ENCODE measurements around the gene CALHM1. TPM values are rescaled to one million over a fixed set of nuclear protein-coding genes. Genes with fewer than 3 reads are reported as not detected.
"Not testable (repeated sequence)": the region's sequence is repeated elsewhere in the genome, so short reads cannot be mapped to it uniquely, and the experiment has no call there.

CALHM1 gene
- total and polyA plus RNA-seq, 2 of the 8 experiments (the other 6 are each of a cell fraction or from before 2014, with no cell fraction given): 0.29 to 0.34 TPM

- H2BK15ac ChIP-seq (ENCODE audit: low read length); DNase-seq (ENCODE audit: low read depth in 1 of 2, low spot score in 2 of 2); H2BK5ac ChIP-seq (ENCODE audit: low read depth, low read length); H3K56ac ChIP-seq (replicated peaks; ENCODE audit: insufficient read length, low read depth, low read length); H3K14ac ChIP-seq (ENCODE audit: insufficient read length); H2AFZ ChIP-seq (ENCODE audit: low read length); H4K20me1 ChIP-seq (replicated peaks in 1 of 2; ENCODE audit: control insufficient read depth in 1 of 2, insufficient read depth in 2 of 2, low read length in 2 of 2); H3K4me3 ChIP-seq (ENCODE audit: extremely low read depth in 1 of 4, insufficient read depth in 2 of 4, low read depth in 3 of 4, low read length in 4 of 4); H3K27me3 ChIP-seq (replicated peaks in 1 of 4; ENCODE audit: control insufficient read depth in 3 of 4, extremely low read depth in 1 of 4, insufficient read depth in 3 of 4, low read length in 3 of 4); H3K4me1 ChIP-seq (replicated peaks in 1 of 4; ENCODE audit: control insufficient read depth in 3 of 4, insufficient read depth in 4 of 4, low read length in 3 of 4); H3K79me1 ChIP-seq (ENCODE audit: low read depth, low read length); H3K27ac ChIP-seq (ENCODE audit: low read depth, low read length); H3K9ac ChIP-seq (replicated peaks in 1 of 4; ENCODE audit: extremely low read depth in 1 of 4, low read depth in 3 of 4, low read length in 3 of 4); H3K23ac ChIP-seq (ENCODE audit: insufficient read length); H2BK20ac ChIP-seq (ENCODE audit: low read length); H3K18ac ChIP-seq (ENCODE audit: extremely low read depth, low read length); H4K91ac ChIP-seq (replicated peaks; ENCODE audit: insufficient read length, low read length); H3K4ac ChIP-seq (replicated peaks; ENCODE audit: insufficient read length, low read depth, low read length); H2BK12ac ChIP-seq (ENCODE audit: low read depth, low read length); H3K9me3 ChIP-seq (ENCODE audit: insufficient read depth in 2 of 2, low read depth in 1 of 2, low read length in 1 of 2); H3K79me2 ChIP-seq (ENCODE audit: control insufficient read depth in 1 of 2, insufficient read depth in 2 of 2, low read length in 2 of 2); FAIRE-seq; H4K8ac ChIP-seq (ENCODE audit: extremely low read depth, insufficient read depth, low read length); H3K23me2 ChIP-seq (ENCODE audit: low read depth, low read length); H2BK120ac ChIP-seq (replicated peaks; ENCODE audit: low read depth, low read length); H3K4me2 ChIP-seq (ENCODE audit: insufficient read depth in 1 of 2, low read depth in 2 of 2, low read length in 2 of 2); H4K5ac ChIP-seq (ENCODE audit: insufficient read length, low read depth, low read length); H2AK5ac ChIP-seq (ENCODE audit: low read depth, low read length): not testable (repeated sequence)
- CTCF ChIA-PET (ENCODE audit: partially characterized antibody): interaction anchor here (0.9 to 4.3 kb wide), 16 partner anchors 10 to 234 kb away, joined by 3 to 35 read pairs (median 6); partner anchors contain the start of genes ATP5MK and PDCD11
- H3K36me3 ChIP-seq (ENCODE audit: control insufficient read depth in 2 of 4, insufficient read depth in 4 of 4, low read length in 3 of 4): peaks cover 57 to 92% (median 88%) of the 10 kb centered on the region in 4 experiments
- POLR2A ChIA-PET (ENCODE audit: partially characterized antibody): interaction anchor here (1.1 to 2.1 kb wide), 4 partner anchors 15 to 58 kb away, joined by 3 to 5 read pairs (median 3); no protein-coding TSS in a partner anchor
- WGBS, 2 experiments (ENCODE audit: extremely low coverage in 1 of 2, insufficient coverage in 1 of 2, insufficient read length in 1 of 2, insufficient replicate concordance in 2 of 2, low coverage in 1 of 2, low lambda C conversion rate in 2 of 2, missing lambda C conversion rate in 1 of 2): 97% methylated on average over 5 of the region's 5 CpGs; no CpG with 5 or more reads in 1 of the 2 experiments
Measured at GRCh38 chr10:103417148-103417469, 41.6 kb downstream of the CALHM1 start.

Data from H1 (cell line).